Limb (tissue), 2 donors: ENCODE data around the gene RBM45.
"Not testable (repeated sequence)": the region's sequence is repeated elsewhere in the genome, so short reads cannot be mapped to it uniquely, and the experiment has no call there.

Experiments
- DNase-seq, 2 donors: peaks; one replicate each; pipeline ENCODE4 v3.0.0-alpha.2; 2016; ENCODE audit errors: extremely low spot score in 2 of 2

RBM45 gene

DNA sequence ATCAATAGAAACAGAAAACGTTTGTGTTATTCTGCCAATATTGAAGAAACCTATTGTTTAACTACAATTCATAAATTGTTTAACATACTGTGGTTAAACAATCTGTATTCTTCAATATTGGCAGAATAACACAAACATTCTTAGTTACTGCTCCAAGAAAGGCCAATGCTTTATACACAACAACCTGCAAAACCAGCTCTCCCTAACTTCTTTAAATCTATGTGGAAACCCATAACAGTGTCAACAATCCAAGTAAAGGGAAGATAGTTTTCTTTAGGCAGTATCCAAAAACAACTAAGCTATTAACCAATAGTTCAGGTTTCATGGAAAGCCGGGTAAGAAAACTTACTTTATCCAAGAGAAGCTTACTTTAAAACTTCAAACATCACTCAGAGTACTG, 6.2 kb upstream of the RBM45 start:
- DNase-seq, result no peak

DNA sequence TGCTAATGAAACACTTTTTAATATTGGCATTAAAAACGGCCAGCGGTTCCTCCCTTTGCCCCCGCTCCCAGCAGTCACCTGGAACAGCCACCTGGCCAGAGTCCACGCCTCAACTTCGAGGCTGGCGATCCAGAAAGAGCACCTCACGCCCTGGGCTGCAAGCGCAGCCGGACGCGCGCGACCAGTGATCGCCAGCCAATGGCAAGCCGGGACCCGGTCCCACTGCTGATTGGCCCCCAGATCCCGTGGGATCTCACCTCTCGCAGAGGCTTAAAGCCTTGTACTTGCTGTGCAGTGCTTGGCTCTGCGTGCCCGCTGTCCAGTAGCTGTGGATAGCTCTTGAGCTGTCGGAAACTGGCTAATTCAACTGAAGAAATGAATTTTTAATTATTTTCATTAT, 4.1 kb upstream of the RBM45 start:
- DNase-seq, result no peak

DNA sequence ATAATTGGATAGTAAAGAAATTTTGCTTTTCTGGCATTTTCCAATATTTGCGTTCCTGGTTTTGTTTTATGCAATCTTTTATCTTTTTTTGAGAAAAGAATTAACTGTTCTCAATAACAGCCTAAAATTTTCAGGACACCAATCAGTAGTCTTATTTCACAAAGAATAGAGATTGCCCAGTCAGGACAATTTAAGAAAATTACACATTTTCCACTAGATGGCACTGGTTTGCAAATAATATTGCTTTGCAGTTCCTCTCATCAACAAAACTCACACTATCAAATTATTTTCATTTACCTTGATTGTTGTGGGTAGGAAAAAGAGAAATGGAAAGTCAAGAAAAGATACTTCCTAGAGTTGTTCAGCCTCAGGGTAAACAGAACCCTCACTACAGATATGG, 2.4 kb upstream of the RBM45 start:
- DNase-seq, result peak in 1 of 2 donors; percentile 70

- no peak for DNase-seq
Observed at GRCh38 chr2:178110681-178111080, 1.6 kb upstream of the RBM45 start.

- no peak for DNase-seq
Observed at GRCh38 chr2:178111743-178112142, 494 bp upstream of the RBM45 start.

GRCh38 chr2:178114462-178114861, 2.2 kb downstream of the RBM45 start:
- no peak for DNase-seq

GRCh38 chr2:178115271-178115670, 3.0 kb downstream of the RBM45 start:
- DNase-seq, result no peak

DNA sequence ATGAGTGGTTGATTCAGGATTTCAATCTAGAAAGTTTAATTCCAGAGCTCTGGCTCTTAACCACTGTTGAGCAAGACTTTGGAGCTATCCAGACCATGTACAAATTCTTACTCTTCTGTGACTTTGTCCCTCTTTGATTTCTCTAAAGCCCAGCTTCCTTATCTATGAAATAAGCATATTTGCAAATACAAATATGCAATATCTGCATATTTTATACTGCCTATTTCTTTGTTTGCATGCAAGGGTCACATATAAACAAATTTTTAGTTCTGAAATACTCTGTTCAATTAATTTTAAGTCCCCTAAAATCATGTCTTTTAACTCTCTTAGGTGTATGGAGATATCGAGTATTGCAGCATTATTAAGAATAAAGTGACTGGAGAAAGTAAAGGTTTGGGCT, 5.5 kb downstream of the RBM45 start:
- DNase-seq, result no peak

DNA sequence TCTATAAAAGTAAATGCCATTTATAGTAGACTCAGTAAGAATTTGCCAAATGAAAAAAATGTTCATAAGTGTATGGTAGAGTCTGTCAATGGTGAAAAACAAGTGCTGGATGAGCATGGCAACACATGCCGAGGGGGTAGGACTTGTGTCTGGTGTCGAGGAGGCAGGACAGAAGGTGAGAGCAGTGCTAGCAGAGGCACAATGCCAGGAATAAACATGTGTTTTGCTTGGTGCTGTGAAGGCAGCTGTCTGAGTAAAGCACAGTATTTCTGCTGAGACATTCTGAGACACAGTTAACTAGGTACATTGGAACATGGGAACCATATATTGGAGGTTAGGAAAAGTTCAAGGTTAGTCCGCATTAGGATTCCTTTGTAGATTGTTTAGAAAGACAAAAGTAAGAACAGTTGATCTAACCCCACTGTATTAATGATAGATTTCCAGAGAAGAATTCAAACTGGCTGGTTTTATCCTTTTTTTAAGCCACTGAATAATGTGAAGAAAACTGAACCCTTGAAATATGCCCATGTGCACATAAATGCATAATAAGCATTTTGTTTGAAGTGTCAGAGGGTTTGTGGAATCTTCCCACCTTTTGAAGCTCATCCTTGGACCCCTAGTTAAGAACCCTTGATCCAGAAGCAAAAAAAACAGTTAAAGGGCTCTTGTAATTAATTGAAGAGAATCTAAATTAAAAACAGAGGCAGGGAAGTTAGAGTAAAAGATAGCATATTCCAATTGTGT, 7.1 kb downstream of the RBM45 start:
- no peak for DNase-seq

- DNase-seq, result no peak
Observed at GRCh38 chr2:178123163-178123562, 10.9 kb downstream of the RBM45 start.

DNA sequence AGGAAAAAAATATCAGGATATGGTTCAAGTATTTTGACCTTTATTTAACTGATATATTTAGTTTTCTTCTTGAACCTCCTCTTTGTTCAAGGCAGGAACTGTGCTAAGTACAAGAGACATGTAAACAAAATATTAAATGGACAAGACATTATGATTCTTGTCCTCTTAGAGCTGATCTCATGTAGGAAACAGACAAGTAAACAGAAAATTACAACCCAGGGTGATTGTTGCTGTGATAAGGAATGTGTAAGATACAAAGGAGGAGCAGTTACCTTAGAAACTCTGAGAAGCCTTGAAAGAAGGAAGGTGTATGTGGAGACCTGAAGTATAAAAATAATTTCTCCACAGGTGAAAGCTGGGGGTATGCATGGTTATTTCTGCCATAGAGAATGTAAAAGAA, 12.9 kb downstream of the RBM45 start:
- no peak for DNase-seq

DNA sequence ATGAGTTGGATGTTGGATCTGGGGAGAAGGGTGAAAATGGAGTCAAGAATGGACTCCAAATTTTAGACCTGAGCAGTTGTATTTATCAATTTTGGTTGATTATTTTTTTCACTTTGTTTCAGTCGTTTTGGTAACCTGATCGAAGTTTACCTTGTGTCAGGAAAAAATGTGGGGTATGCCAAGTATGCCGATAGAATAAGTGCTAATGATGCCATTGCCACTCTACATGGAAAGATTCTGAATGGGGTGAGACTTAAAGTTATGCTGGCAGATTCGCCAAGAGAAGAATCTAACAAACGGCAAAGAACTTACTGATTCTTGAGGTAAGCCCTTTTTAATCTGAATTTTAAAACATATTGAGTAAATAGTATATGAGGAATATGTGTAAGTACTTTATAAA, 13.6 kb downstream of the RBM45 start:
- DNase-seq, result no peak

- DNase-seq, result no peak
Observed at GRCh38 chr2:178128836-178129630, 16.8 kb downstream of the RBM45 start.

- no peak for DNase-seq
Observed at GRCh38 chr2:178136321-178137025, 24.2 kb downstream of the RBM45 start.

- no peak for DNase-seq
Observed at GRCh38 chr2:178142274-178143065, 30.2 kb downstream of the RBM45 start.

DNA sequence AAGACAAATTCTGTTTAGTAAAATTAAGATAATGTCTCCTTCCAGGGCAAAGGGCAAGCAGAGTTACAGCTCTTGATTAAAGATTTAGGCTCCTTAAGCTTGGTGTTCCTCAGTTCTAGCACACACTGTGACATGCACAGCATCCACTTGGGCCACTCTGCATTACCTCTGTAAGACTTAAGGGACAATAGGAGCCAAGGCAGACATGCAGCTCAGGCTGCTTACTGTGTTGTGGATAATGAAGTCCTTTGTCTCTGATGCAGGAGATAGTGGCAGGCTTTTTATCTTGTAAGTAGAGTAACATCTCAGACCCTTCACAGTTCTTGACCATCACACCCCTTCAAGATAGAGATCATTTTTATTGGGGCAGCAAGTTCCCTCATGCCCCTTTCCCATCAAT, 31.2 kb downstream of the RBM45 start:
- no peak for DNase-seq

- peak in 1 of 2 donors; percentile 9 for DNase-seq
Observed at GRCh38 chr2:178152033-178152432, 39.8 kb downstream of the RBM45 start.

DNA sequence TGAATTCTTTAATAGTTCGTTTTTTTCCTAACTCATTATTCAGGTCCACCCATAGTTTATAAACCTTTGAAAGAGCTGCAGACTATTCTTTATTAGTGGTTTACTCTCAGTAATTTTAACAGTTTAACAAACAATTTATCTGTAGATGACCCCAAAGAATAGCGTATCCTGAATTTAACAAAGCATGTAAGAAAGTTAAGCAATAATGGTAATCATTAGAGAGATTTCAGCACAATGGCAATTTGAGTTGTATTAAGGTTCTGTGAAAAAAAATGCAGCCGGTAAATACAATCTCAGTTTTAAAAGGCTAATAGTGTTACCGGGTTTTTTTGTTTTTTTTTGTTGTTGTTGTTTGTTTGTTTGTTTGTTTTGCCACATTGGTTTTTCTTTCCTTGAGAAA, 40.3 kb downstream of the RBM45 start:
- DNase-seq, result no peak

GRCh38 chr2:178152977-178153376, 40.7 kb downstream of the RBM45 start:
- no peak for DNase-seq

- DNase-seq, result not testable (repeated sequence)
Observed at GRCh38 chr2:178153878-178154277, 41.6 kb downstream of the RBM45 start.

GRCh38 chr2:178155524-178155923, 43.3 kb downstream of the RBM45 start:
- DNase-seq, result no peak

DNA sequence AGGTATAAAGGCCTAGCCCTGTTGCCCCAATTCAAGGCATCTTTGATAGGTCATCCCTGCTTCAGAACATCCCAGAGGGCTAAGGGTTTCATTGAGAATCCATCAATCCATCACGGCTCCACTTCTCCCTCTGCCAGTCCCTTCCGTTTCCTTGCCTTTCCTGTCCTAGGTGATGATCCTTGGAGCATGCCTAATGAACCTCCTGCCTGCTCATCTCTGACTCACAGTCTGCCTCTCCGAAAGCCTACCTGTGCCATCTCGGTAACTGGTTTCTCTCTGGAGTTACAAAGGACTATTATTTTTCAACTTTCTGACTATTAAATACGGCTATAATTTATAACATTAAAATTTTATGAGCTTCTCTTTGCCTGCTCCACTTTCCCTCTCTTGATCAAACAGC, 45.3 kb downstream of the RBM45 start:
- DNase-seq, result no peak
